Keratinocyte (primary cell): ENCODE results near the gene CTCF.

ENCODE experiments used
- EZH2 ChIP-seq: IDR thresholded peaks from one replicate; pipeline ENCODE4 v1.6.1; 2012; ENCODE audit warnings: inconsistent platforms, mild to moderate bottlenecking, low read length, moderate library complexity
- TF ChIP-seq, protein P1 (sequence below), 3 experiments: IDR thresholded peaks in 1 of 3; conservative IDR thresholded peaks in 1 of 3; optimal IDR thresholded peaks in 1 of 3; 2 replicates in 2 of 3; 3 replicates in 1 of 3; pipeline versions ENCODE3 to v1.5.1; 2011; ENCODE audit warnings: low read length in 3 of 3, mild to moderate bottlenecking in 3 of 3, moderate library complexity in 2 of 3, control low read depth in 1 of 3, inconsistent platforms in 1 of 3; ENCODE audit not compliant: insufficient read depth in 2 of 3; ENCODE audit errors: extremely low read depth in 1 of 3

GRCh38 chr16:67533024-67533560 is 29.2 kb upstream of the CTCF start:
- TF ChIP-seq, protein P1, sequence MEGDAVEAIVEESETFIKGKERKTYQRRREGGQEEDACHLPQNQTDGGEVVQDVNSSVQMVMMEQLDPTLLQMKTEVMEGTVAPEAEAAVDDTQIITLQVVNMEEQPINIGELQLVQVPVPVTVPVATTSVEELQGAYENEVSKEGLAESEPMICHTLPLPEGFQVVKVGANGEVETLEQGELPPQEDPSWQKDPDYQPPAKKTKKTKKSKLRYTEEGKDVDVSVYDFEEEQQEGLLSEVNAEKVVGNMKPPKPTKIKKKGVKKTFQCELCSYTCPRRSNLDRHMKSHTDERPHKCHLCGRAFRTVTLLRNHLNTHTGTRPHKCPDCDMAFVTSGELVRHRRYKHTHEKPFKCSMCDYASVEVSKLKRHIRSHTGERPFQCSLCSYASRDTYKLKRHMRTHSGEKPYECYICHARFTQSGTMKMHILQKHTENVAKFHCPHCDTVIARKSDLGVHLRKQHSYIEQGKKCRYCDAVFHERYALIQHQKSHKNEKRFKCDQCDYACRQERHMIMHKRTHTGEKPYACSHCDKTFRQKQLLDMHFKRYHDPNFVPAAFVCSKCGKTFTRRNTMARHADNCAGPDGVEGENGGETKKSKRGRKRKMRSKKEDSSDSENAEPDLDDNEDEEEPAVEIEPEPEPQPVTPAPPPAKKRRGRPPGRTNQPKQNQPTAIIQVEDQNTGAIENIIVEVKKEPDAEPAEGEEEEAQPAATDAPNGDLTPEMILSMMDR (optimal IDR thresholded peaks at IDR 0.05 in 1 of 3, IDR thresholded peaks at IDR 0.05 in 1 of 3, conservative IDR thresholded peaks at IDR 0.05 in 1 of 3; ENCODE audit: extremely low read depth in 1 of 3, insufficient read depth in 2 of 3, low read length in 3 of 3), result no peak
- TF ChIP-seq EZH2, result no peak
